T-helper 1 cell treated with Interleukin-12 subunit alpha and Interleukin-12 subunit beta and Interleukin-4 antibody, amounts not matched to agents 30 μg/mL and 1 μg/mL, for 36 hours (primary cell): ENCODE results near the gene MAP2K7.
"Not testable (repeated sequence)": the region's sequence is repeated elsewhere in the genome, so short reads cannot be mapped to it uniquely, and the experiment has no call there.

Experiments
- H3K27ac Mint-ChIP-seq: one replicate; pipeline ENCODE4 v1.8.0; 2021; ENCODE audit warnings: mild to moderate bottlenecking, mixed read lengths
- H3K27me3 Mint-ChIP-seq: one replicate; pipeline ENCODE4 v1.8.0; 2021; ENCODE audit warnings: low read depth, mixed read lengths
- H3K36me3 Mint-ChIP-seq: one replicate; pipeline ENCODE4 v1.8.0; 2021; ENCODE audit warnings: low read depth, mixed read lengths
- H3K4me1 Mint-ChIP-seq: one replicate; pipeline ENCODE4 v1.8.0; 2021; ENCODE audit warnings: low read depth, mixed read lengths
- H3K4me3 Mint-ChIP-seq: one replicate; pipeline ENCODE4 v1.8.0; 2021; ENCODE audit warnings: mild to moderate bottlenecking, moderate library complexity, mixed read lengths
- H3K9me3 Mint-ChIP-seq: one replicate; pipeline ENCODE4 v1.8.0; 2021; ENCODE audit warnings: mixed read lengths

MAP2K7 gene

GRCh38 chr19:7944177-7944761 lies 40.6 kb downstream of the MAP2K7 start:
- Mint-ChIP-seq H3K27me3 (no peaks in the 10 kb centered on the region), H3K36me3 (peaks cover 7% of the 10 kb centered on the region), H3K9me3 (no peaks in the 10 kb centered on the region), H3K27ac (peak overlapping the region; percentile 97), H3K4me3 (peak overlapping the region; percentile 91), H3K4me1 (peaks cover 17% of the 10 kb centered on the region)

- Mint-ChIP-seq H3K27me3 (no peaks in the 10 kb centered on the region), H3K4me3 (no peak overlapping the region), H3K4me1 (peaks cover 9% of the 10 kb centered on the region), H3K9me3 (no peaks in the 10 kb centered on the region), H3K27ac (no peak overlapping the region), H3K36me3 (no peaks in the 10 kb centered on the region)
Measured at GRCh38 chr19:7947939-7948338, 44.3 kb downstream of the MAP2K7 start.

DNA sequence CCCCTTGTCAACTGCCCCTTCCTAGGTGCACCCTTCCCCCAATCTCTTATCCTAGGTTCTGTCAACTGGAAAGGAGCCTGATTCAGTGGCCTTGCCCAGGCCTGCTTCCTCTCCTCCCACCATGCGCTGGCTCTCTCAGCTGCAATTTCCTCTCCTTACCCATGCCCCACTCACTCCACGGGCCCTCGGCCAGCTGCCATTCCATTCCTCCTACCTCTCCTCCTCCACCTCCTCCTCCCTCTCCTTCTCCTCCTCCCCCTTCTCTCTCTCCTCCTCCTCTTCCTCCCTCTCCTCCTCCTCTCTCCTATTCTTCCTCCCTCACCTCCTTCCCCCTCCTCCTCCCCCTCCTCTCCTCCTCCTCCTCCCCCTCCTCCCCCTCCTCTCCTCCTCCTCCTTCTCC lies 49.4 kb downstream of the MAP2K7 start:
- Mint-ChIP-seq H3K9me3 (no peaks in the 10 kb centered on the region), H3K27me3 (no peaks in the 10 kb centered on the region), H3K4me1 (no peaks in the 10 kb centered on the region), H3K4me3 (no peak overlapping the region), H3K27ac (no peak overlapping the region), H3K36me3 (no peaks in the 10 kb centered on the region)

DNA sequence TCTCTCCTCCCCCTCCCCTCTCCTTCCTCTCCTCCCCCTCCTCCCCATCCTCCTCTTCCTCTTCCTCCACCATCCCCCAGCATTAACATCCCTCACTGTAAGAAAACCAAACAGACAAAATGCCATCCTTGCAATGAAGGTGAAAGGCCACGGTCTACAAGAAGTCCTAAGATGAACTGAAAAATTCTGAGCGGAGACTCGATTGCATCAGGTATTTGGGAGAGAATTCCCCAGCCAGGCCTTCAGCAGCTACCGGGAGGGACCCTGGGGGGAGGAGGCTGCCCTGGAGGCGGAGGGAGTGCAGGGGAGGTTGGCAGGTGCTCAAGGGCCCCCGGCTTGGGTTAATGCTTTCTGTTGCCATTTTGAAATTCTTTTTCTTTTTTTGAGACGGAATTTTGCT lies 49.9 kb downstream of the MAP2K7 start:
- no peak overlapping the region for H3K4me3 Mint-ChIP-seq
- no peaks in the 10 kb centered on the region for H3K36me3 Mint-ChIP-seq
- no peaks in the 10 kb centered on the region for H3K4me1 Mint-ChIP-seq
- H3K9me3 Mint-ChIP-seq = no peaks in the 10 kb centered on the region
- H3K27ac Mint-ChIP-seq = no peak overlapping the region
- no peaks in the 10 kb centered on the region for H3K27me3 Mint-ChIP-seq

DNA sequence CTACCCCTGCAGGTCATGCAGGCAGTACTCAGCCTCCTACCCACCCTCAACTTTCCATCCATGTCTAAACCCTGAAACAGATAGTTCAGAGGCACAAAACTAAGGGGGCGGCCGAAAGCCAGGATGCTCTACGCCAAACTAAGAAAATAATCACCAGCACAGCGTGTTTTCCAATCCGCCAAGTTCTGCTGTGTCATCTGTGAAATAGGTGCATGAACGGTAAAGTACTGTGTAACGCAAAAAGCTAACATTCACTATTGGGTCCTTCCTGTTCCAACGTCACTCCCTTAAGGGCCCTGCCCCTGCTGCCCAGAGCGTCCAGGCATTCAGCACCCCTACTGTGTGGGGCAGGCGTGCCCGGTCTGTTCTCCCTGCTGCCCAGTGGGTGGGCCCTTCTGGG lies 52.0 kb downstream of the MAP2K7 start:
- no peaks in the 10 kb centered on the region for H3K9me3 Mint-ChIP-seq
- H3K27ac Mint-ChIP-seq = no peak overlapping the region
- peaks cover 1% of the 10 kb centered on the region for H3K36me3 Mint-ChIP-seq

GRCh38 chr19:7959211-7959610 lies 55.5 kb downstream of the MAP2K7 start:
- H3K4me3 Mint-ChIP-seq = no peak overlapping the region
- no peaks in the 10 kb centered on the region for H3K9me3 Mint-ChIP-seq
- peaks cover 9% of the 10 kb centered on the region for H3K36me3 Mint-ChIP-seq
- no peak overlapping the region for H3K27ac Mint-ChIP-seq
- no peaks in the 10 kb centered on the region for H3K27me3 Mint-ChIP-seq
- no peaks in the 10 kb centered on the region for H3K4me1 Mint-ChIP-seq

More for the DNA sequence above, 52.0 kb downstream of the MAP2K7 start:
- Mint-ChIP-seq H3K4me1 (no peaks in the 10 kb centered on the region), H3K27me3 (no peaks in the 10 kb centered on the region), H3K4me3 (no peak overlapping the region)

DNA sequence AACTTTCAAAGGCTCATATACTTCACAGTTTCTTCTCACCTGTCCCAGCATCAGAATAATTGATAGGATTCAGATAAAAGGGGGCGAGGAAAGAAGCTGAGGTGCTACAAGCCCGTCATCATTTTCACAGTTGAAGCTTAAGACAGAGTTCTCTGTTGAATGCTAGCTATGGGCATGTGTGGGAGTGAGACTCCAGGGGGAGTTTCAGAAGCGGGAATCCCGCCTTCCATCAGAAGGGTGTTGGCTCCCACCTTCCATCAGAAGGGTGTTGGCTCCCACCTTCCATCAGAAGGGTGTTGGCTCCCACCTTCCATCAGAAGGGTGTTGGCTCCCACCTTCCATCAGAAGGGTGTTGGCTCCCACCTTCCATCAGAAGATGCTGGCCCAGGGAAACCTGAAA lies 57.4 kb downstream of the MAP2K7 start:
- not testable (repeated sequence) for H3K4me1 Mint-ChIP-seq, H3K27me3 Mint-ChIP-seq, H3K9me3 Mint-ChIP-seq, H3K27ac Mint-ChIP-seq, H3K4me3 Mint-ChIP-seq
- H3K36me3 Mint-ChIP-seq = peaks cover 12% of the 10 kb centered on the region

- Mint-ChIP-seq H3K4me1 (no peaks in the 10 kb centered on the region), H3K27ac (no peak overlapping the region), H3K27me3 (no peaks in the 10 kb centered on the region), H3K9me3 (no peaks in the 10 kb centered on the region), H3K36me3 (peaks cover 17% of the 10 kb centered on the region), H3K4me3 (no peak overlapping the region)
Measured at GRCh38 chr19:7961920-7962626, 58.4 kb downstream of the MAP2K7 start.

GRCh38 chr19:7962644-7963268 lies 59.1 kb downstream of the MAP2K7 start:
- Mint-ChIP-seq H3K9me3 (no peaks in the 10 kb centered on the region), H3K27ac (no peak overlapping the region)

DNA sequence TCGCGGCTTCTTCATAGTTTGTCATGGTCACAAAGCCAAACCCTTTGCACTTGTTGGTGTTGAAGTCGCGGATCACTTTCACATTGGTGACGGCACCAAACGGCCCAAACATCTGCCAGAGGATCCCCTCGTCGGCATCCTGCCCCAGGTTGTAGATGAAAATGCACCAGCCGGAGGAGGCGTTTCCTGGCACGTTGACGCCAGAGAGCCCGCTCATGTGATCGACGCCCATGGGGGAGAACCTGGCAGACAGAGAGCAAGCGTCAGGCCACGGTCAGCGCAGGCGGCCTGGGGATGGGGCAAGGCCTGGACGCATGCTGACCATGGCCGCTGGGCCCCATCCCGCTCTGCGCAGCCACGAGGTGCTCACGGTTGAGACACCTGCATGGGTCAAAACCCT lies 59.9 kb downstream of the MAP2K7 start:
- Mint-ChIP-seq H3K27me3 (no peaks in the 10 kb centered on the region), H3K4me1 (no peaks in the 10 kb centered on the region), H3K36me3 (peaks cover 19% of the 10 kb centered on the region), H3K9me3 (no peaks in the 10 kb centered on the region), H3K27ac (no peak overlapping the region), H3K4me3 (no peak overlapping the region)

More at GRCh38 chr19:7962644-7963268, 59.1 kb downstream of the MAP2K7 start:
- H3K4me1 Mint-ChIP-seq = no peaks in the 10 kb centered on the region
- no peaks in the 10 kb centered on the region for H3K27me3 Mint-ChIP-seq
- H3K4me3 Mint-ChIP-seq = no peak overlapping the region
- H3K36me3 Mint-ChIP-seq = peaks cover 19% of the 10 kb centered on the region
